GM12892 (cell line): ENCODE data around the gene GLOD4.

Source experiments
- POLR2AphosphoS5 ChIP-seq: IDR thresholded peaks from 2 replicates; pipeline ENCODE4 v1.6.1; 2011; ENCODE audit warnings: low read depth, low read length, control low read depth
- TAF1 ChIP-seq: IDR thresholded peaks from 2 replicates; pipeline ENCODE4 v1.6.1; 2011; ENCODE audit warnings: low read depth, mild to moderate bottlenecking, control low read depth, low read length, borderline replicate concordance

- TF ChIP-seq TAF1, result no peak
- no peak for TF ChIP-seq POLR2AphosphoS5
Measured at GRCh38 chr17:814371-814770, 32.3 kb upstream of the GLOD4 start.
